ENCODE results near the gene PLCG2. TPM values are rescaled to one million over a fixed set of nuclear protein-coding genes. Genes with fewer than 3 reads are reported as not detected.

Gene PLCG2
- polyA plus RNA-seq, 1 donor from 2014 or later: not detected

- no peaks in the 10 kb centered on the region for H3K9me3 ChIP-seq (ENCODE audit: low read length)
- H3K9me2 ChIP-seq (ENCODE audit: insufficient read depth, low read length): no peaks in the 10 kb centered on the region
- no peaks in the 10 kb centered on the region for H3F3A ChIP-seq (ENCODE audit: insufficient read depth, low read length, poor library complexity, severe bottlenecking)
- TF ChIP-seq REST (IDR thresholded peaks at IDR 0.05; ENCODE audit: borderline replicate concordance) (no peak), EP300 (conservative IDR thresholded peaks at IDR 0.05; ENCODE audit: poor library complexity, severe bottlenecking) (no peak), MXI1 (conservative IDR thresholded peaks at IDR 0.05; ENCODE audit: poor library complexity, severe bottlenecking) (no peak)
- no peaks in the 10 kb centered on the region for H3K27me3 ChIP-seq (ENCODE audit: insufficient read depth, low read depth, low read length)
- H3K79me2 ChIP-seq (replicated peaks; ENCODE audit: insufficient read depth, low read length): no peaks in the 10 kb centered on the region
- H3K4me3 ChIP-seq (ENCODE audit: low read length): no peak overlapping the region
- no peak overlapping the region for H3K4me2 ChIP-seq (ENCODE audit: low read length)
- no peak overlapping the region for H3K27ac ChIP-seq (ENCODE audit: low read length)
- H3K36me3 ChIP-seq (ENCODE audit: insufficient read depth, low read length): no peaks in the 10 kb centered on the region
- no peak overlapping the region for H3K9ac ChIP-seq (ENCODE audit: low read length)
- no peaks in the 10 kb centered on the region for H4K20me1 ChIP-seq (ENCODE audit: insufficient read depth)
- no peak overlapping the region for H2AFZ ChIP-seq (ENCODE audit: low read depth, low read length)
Measured at GRCh38 chr16:81861915-81862314, 82.8 kb downstream of the PLCG2 start.

- no peak for TF ChIP-seq SMC3 (conservative IDR thresholded peaks at IDR 0.05; ENCODE audit: poor library complexity)
- TF ChIP-seq RAD21 (conservative IDR thresholded peaks at IDR 0.05): no peak
- no peak for TF ChIP-seq MXI1 (conservative IDR thresholded peaks at IDR 0.05; ENCODE audit: poor library complexity, severe bottlenecking)
- TF ChIP-seq TAF1 (IDR thresholded peaks at IDR 0.05; ENCODE audit: low read depth): no peak
- no peak for TF ChIP-seq EZH2 (IDR thresholded peaks at IDR 0.05; ENCODE audit: borderline replicate concordance, insufficient read depth, low read length, poor library complexity, severe bottlenecking)
- TF ChIP-seq REST (IDR thresholded peaks at IDR 0.05; ENCODE audit: borderline replicate concordance): no peak
- TF ChIP-seq POLR2AphosphoS5 (IDR thresholded peaks at IDR 0.05): no peak
- no peak for TF ChIP-seq CTCF (IDR thresholded peaks at IDR 0.05; ENCODE audit: poor library complexity, severe bottlenecking)
- no peak for TF ChIP-seq EP300 (conservative IDR thresholded peaks at IDR 0.05; ENCODE audit: poor library complexity, severe bottlenecking)
- no peak overlapping the region for H3K4me2 ChIP-seq (ENCODE audit: low read length)
Measured at GRCh38 chr16:81863630-81864352, 84.7 kb downstream of the PLCG2 start.

More at GRCh38 chr16:81863630-81864352, 84.7 kb downstream of the PLCG2 start:
- H3K27ac ChIP-seq (ENCODE audit: low read length): no peak overlapping the region
- no peaks in the 10 kb centered on the region for H3F3A ChIP-seq (ENCODE audit: insufficient read depth, low read length, poor library complexity, severe bottlenecking)
- H3K9me3 ChIP-seq (ENCODE audit: low read length): no peaks in the 10 kb centered on the region
- H3K27me3 ChIP-seq (ENCODE audit: insufficient read depth, low read depth, low read length): no peaks in the 10 kb centered on the region
- H4K20me1 ChIP-seq (ENCODE audit: insufficient read depth): no peaks in the 10 kb centered on the region
- H2AFZ ChIP-seq (ENCODE audit: low read depth, low read length): no peak overlapping the region
- no peaks in the 10 kb centered on the region for H3K79me2 ChIP-seq (replicated peaks; ENCODE audit: insufficient read depth, low read length)
- no peak overlapping the region for H3K9ac ChIP-seq (ENCODE audit: low read length)
- no peak overlapping the region for H3K4me3 ChIP-seq (ENCODE audit: low read length)
- no peaks in the 10 kb centered on the region for H3K9me2 ChIP-seq (ENCODE audit: insufficient read depth, low read length)
- H3K36me3 ChIP-seq (ENCODE audit: insufficient read depth, low read length): no peaks in the 10 kb centered on the region
